ENCODE measurements around the gene TATDN3. TPM values are rescaled to one million over a fixed set of nuclear protein-coding genes. Genes with fewer than 3 reads are reported as not detected.

Gene TATDN3
- total RNA-seq, 1 experiment from 2014 or later: 13.8 TPM

DNA sequence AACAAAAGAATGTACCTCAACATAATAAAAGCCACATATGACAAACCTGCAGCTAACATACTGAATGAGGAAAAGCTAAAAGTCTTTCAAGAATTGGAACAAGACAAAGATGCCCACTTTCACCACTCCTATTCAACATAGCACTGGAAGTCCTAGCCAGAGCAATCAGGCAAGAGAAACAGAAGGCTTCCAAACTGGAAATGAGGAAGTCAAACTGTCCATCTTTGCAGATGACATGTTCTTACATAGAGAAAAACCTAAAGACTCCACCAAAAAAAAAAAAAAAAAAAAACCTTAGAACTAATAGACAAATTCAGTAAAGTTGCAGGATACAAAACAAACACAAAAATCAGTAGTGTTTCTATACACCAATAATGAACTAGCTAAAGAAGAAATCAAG is 20.4 kb upstream of the TATDN3 start:
- no peaks in the 10 kb centered on the region for H4K20me1 ChIP-seq (ENCODE audit: control insufficient read depth, insufficient read depth, insufficient read length)
- no peak overlapping the region for H2BK15ac ChIP-seq (ENCODE audit: low read depth, low read length)
- H3K9me3 Mint-ChIP-seq: peaks cover 24 to 36% of the 10 kb centered on the region in 2 experiments
- no peaks in the 10 kb centered on the region for H3K27me3 Mint-ChIP-seq (ENCODE audit: low read depth)
- no peak overlapping the region for H2BK5ac ChIP-seq (ENCODE audit: insufficient read length, low read length)
- H3K23me2 ChIP-seq (ENCODE audit: insufficient read length, low read depth, low read length, poor library complexity, severe bottlenecking): no peaks in the 10 kb centered on the region
- no peaks in the 10 kb centered on the region for H3K4me1 ChIP-seq (ENCODE audit: insufficient read depth, low read length)
- no peak overlapping the region for H3K27ac Mint-ChIP-seq
- no peak overlapping the region for H4K8ac ChIP-seq (replicated peaks; ENCODE audit: insufficient read length, low read depth, low read length)
- H3K14ac ChIP-seq (ENCODE audit: insufficient read depth, low read length): no peak overlapping the region
- no peak overlapping the region for H3K23ac ChIP-seq (ENCODE audit: insufficient read length, low read depth, low read length)
- H3K4ac ChIP-seq (ENCODE audit: low read depth, low read length): no peak overlapping the region
- peaks cover 8% of the 10 kb centered on the region for H3K79me1 ChIP-seq (ENCODE audit: insufficient read depth, low read depth, low read length, poor library complexity, severe bottlenecking)
- H3K4me2 ChIP-seq (ENCODE audit: insufficient read depth, insufficient read length, low read length): no peak overlapping the region
- no peak overlapping the region for H3K27ac ChIP-seq (ENCODE audit: insufficient read length, low read depth, low read length)
- H2BK20ac ChIP-seq (ENCODE audit: low read depth, low read length, poor library complexity, severe bottlenecking): no peak overlapping the region
- H4K91ac ChIP-seq (ENCODE audit: insufficient read length, low read depth, low read length): no peak overlapping the region
- H3K79me2 ChIP-seq (ENCODE audit: insufficient read depth, low read length): no peaks in the 10 kb centered on the region; the same call in 1 of the 2 replicates
- H3K4me1 Mint-ChIP-seq: no peaks in the 10 kb centered on the region
- no peak overlapping the region for H3K9ac ChIP-seq (ENCODE audit: extremely low read depth, insufficient read length, low read length)
- no peak overlapping the region for H3K4me3 Mint-ChIP-seq
- H3T11ph ChIP-seq (ENCODE audit: low read length): no peak overlapping the region
- H3K36me3 Mint-ChIP-seq (ENCODE audit: insufficient read depth in 1 of 3, low read depth in 3 of 3): peaks cover 66 to 78% (median 73%) of the 10 kb centered on the region in 3 experiments
- TF ChIP-seq, protein P1, sequence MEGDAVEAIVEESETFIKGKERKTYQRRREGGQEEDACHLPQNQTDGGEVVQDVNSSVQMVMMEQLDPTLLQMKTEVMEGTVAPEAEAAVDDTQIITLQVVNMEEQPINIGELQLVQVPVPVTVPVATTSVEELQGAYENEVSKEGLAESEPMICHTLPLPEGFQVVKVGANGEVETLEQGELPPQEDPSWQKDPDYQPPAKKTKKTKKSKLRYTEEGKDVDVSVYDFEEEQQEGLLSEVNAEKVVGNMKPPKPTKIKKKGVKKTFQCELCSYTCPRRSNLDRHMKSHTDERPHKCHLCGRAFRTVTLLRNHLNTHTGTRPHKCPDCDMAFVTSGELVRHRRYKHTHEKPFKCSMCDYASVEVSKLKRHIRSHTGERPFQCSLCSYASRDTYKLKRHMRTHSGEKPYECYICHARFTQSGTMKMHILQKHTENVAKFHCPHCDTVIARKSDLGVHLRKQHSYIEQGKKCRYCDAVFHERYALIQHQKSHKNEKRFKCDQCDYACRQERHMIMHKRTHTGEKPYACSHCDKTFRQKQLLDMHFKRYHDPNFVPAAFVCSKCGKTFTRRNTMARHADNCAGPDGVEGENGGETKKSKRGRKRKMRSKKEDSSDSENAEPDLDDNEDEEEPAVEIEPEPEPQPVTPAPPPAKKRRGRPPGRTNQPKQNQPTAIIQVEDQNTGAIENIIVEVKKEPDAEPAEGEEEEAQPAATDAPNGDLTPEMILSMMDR (conservative IDR thresholded peaks at IDR 0.05): no peak
- H3K9me3 ChIP-seq (ENCODE audit: control insufficient read depth, low read depth, low read length): no peaks in the 10 kb centered on the region
- DNase-seq: no peak
- H3K56ac ChIP-seq (ENCODE audit: insufficient read length, low read depth, low read length): no peak overlapping the region
- H3K18ac ChIP-seq (ENCODE audit: insufficient read length, low read depth, low read length): no peak overlapping the region
- H4K5ac ChIP-seq (ENCODE audit: insufficient read length, low read depth, low read length): no peak overlapping the region
- H2BK12ac ChIP-seq (ENCODE audit: insufficient read length, low read depth, low read length): no peak overlapping the region
- H2BK120ac ChIP-seq (ENCODE audit: low read depth, low read length, poor library complexity, severe bottlenecking): no peak overlapping the region
- no peak overlapping the region for H2AK5ac ChIP-seq (ENCODE audit: insufficient read length, low read length)
- H3K27me3 ChIP-seq (ENCODE audit: insufficient read depth, low read length): no peaks in the 10 kb centered on the region
- H2AFZ ChIP-seq (ENCODE audit: low read length): no peak overlapping the region
